GM23338 (cell line): ENCODE results near the gene MTA1. TPM values are rescaled to one million over a fixed set of nuclear protein-coding genes. Genes with fewer than 3 reads are reported as not detected.

Source experiments
- CREB1 ChIP-seq: fragments of 250-450 bp; sonication (Bioruptor Pico); IDR thresholded peaks from 2 replicates; pipeline ENCODE4 v1.5.0; 2020; ENCODE audit warnings: low read depth, mild to moderate bottlenecking, moderate library complexity
- EZH2phosphoT487 ChIP-seq: fragments of 200-600 bp; sonication (generic); IDR thresholded peaks from one replicate; pipeline ENCODE4 v1.8.1; 2018; ENCODE audit warnings: antibody characterized with exemption; ENCODE audit not compliant: unreplicated experiment
- STAT1 ChIP-seq: IDR thresholded peaks from one replicate; pipeline ENCODE4 v1.6.1; 2016; ENCODE audit warnings: antibody characterized with exemption; ENCODE audit not compliant: unreplicated experiment
- ZNF114 ChIP-seq: fragments of 250-450 bp; sonication (Bioruptor Pico); IDR thresholded peaks from 2 replicates; pipeline ENCODE4 v1.5.0; 2020; ENCODE audit warnings: mild to moderate bottlenecking, moderate library complexity
- ZNF331 ChIP-seq: fragments of 250-450 bp; sonication (Bioruptor Pico); IDR thresholded peaks from 2 replicates; pipeline ENCODE4 v1.5.0; 2020; ENCODE audit warnings: low read depth, mild to moderate bottlenecking, moderate library complexity
- polyA plus RNA-seq: library from polyadenylated mRNA; unstranded; fragments of >200 nt; fragmentation: Nextera tagmentation; extraction: Ambion mirVana; gene quantifications from 2 replicates; pipeline ENCODE4 v1.2.1, GENCODE V29; 2016
- total RNA-seq: library from RNA; depleted of rRNA; stranded (reverse); fragments of >200 nt; shearing (Covaris generic); gene quantifications from 2 replicates; pipeline ENCODE4 v1.2.3, GENCODE V29; 2014
- TF ChIP-seq, protein P1 (sequence below), 2 experiments: fragments of 200-600 bp in 1 of 2; sonication (generic) in 1 of 2; conservative IDR thresholded peaks; 2 replicates each; pipeline versions ENCODE4 v1.5.1 to v1.6.1; 2016 to 2017; ENCODE audit warnings: antibody characterized with exemption in 2 of 2, low read depth in 2 of 2, mild to moderate bottlenecking in 2 of 2, moderate library complexity in 1 of 2
- TF ChIP-seq, protein P2 (sequence below): fragments of 250-450 bp; sonication (Bioruptor Pico); IDR thresholded peaks from 2 replicates; pipeline ENCODE4 v1.5.0; 2020; ENCODE audit warnings: mild to moderate bottlenecking, moderate library complexity

MTA1 gene
- total and polyA plus RNA-seq, 2 experiments from 2014 or later = 53.3 to 126 TPM

GRCh38 chr14:105450864-105451720 is 31.5 kb downstream of the MTA1 start (continued):
- TF ChIP-seq, protein P1, sequence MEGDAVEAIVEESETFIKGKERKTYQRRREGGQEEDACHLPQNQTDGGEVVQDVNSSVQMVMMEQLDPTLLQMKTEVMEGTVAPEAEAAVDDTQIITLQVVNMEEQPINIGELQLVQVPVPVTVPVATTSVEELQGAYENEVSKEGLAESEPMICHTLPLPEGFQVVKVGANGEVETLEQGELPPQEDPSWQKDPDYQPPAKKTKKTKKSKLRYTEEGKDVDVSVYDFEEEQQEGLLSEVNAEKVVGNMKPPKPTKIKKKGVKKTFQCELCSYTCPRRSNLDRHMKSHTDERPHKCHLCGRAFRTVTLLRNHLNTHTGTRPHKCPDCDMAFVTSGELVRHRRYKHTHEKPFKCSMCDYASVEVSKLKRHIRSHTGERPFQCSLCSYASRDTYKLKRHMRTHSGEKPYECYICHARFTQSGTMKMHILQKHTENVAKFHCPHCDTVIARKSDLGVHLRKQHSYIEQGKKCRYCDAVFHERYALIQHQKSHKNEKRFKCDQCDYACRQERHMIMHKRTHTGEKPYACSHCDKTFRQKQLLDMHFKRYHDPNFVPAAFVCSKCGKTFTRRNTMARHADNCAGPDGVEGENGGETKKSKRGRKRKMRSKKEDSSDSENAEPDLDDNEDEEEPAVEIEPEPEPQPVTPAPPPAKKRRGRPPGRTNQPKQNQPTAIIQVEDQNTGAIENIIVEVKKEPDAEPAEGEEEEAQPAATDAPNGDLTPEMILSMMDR (conservative IDR thresholded peaks at IDR 0.05; ENCODE audit: low read depth in 2 of 2) = no peak
- TF ChIP-seq, protein P2, sequence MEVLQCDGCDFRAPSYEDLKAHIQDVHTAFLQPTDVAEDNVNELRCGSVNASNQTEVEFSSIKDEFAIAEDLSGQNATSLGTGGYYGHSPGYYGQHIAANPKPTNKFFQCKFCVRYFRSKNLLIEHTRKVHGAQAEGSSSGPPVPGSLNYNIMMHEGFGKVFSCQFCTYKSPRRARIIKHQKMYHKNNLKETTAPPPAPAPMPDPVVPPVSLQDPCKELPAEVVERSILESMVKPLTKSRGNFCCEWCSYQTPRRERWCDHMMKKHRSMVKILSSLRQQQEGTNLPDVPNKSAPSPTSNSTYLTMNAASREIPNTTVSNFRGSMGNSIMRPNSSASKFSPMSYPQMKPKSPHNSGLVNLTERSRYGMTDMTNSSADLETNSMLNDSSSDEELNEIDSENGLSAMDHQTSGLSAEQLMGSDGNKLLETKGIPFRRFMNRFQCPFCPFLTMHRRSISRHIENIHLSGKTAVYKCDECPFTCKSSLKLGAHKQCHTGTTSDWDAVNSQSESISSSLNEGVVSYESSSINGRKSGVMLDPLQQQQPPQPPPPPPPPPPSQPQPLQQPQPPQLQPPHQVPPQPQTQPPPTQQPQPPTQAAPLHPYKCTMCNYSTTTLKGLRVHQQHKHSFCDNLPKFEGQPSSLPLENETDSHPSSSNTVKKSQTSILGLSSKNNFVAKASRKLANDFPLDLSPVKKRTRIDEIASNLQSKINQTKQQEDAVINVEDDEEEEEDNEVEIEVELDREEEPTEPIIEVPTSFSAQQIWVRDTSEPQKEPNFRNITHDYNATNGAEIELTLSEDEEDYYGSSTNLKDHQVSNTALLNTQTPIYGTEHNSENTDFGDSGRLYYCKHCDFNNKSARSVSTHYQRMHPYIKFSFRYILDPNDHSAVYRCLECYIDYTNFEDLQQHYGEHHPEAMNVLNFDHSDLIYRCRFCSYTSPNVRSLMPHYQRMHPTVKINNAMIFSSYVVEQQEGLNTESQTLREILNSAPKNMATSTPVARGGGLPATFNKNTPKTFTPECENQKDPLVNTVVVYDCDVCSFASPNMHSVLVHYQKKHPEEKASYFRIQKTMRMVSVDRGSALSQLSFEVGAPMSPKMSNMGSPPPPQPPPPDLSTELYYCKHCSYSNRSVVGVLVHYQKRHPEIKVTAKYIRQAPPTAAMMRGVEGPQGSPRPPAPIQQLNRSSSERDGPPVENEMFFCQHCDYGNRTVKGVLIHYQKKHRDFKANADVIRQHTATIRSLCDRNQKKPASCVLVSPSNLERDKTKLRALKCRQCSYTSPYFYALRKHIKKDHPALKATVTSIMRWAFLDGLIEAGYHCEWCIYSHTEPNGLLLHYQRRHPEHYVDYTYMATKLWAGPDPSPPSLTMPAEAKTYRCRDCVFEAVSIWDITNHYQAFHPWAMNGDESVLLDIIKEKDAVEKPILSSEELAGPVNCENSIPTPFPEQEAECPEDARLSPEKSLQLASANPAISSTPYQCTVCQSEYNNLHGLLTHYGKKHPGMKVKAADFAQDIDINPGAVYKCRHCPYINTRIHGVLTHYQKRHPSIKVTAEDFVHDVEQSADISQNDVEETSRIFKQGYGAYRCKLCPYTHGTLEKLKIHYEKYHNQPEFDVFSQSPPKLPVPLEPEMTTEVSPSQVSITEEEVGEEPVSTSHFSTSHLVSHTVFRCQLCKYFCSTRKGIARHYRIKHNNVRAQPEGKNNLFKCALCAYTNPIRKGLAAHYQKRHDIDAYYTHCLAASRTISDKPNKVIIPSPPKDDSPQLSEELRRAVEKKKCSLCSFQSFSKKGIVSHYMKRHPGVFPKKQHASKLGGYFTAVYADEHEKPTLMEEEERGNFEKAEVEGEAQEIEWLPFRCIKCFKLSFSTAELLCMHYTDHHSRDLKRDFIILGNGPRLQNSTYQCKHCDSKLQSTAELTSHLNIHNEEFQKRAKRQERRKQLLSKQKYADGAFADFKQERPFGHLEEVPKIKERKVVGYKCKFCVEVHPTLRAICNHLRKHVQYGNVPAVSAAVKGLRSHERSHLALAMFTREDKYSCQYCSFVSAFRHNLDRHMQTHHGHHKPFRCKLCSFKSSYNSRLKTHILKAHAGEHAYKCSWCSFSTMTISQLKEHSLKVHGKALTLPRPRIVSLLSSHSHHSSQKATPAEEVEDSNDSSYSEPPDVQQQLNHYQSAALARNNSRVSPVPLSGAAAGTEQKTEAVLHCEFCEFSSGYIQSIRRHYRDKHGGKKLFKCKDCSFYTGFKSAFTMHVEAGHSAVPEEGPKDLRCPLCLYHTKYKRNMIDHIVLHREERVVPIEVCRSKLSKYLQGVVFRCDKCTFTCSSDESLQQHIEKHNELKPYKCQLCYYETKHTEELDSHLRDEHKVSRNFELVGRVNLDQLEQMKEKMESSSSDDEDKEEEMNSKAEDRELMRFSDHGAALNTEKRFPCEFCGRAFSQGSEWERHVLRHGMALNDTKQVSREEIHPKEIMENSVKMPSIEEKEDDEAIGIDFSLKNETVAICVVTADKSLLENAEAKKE (CRISPR knock-in tag) = no peak
- TF ChIP-seq CREB1 (no peak), STAT1 (no peak), EZH2phosphoT487 (no peak), ZNF114 (CRISPR knock-in tag) (no peak), ZNF331 (CRISPR knock-in tag) (no peak)
